ENCODE measurements around the gene TMEM131.

- TF ChIP-seq CTCF (IDR thresholded peaks at IDR 0.05; ENCODE audit: insufficient read depth, low read length) (no peak), POLR2AphosphoS5 (IDR thresholded peaks at IDR 0.05; ENCODE audit: low read depth) (no peak), SPI1 (IDR thresholded peaks at IDR 0.05; ENCODE audit: borderline replicate concordance, low read depth) (no peak), GABPA (IDR thresholded peaks at IDR 0.05; ENCODE audit: low read depth) (no peak)
- TF ChIP-seq, protein P1, sequence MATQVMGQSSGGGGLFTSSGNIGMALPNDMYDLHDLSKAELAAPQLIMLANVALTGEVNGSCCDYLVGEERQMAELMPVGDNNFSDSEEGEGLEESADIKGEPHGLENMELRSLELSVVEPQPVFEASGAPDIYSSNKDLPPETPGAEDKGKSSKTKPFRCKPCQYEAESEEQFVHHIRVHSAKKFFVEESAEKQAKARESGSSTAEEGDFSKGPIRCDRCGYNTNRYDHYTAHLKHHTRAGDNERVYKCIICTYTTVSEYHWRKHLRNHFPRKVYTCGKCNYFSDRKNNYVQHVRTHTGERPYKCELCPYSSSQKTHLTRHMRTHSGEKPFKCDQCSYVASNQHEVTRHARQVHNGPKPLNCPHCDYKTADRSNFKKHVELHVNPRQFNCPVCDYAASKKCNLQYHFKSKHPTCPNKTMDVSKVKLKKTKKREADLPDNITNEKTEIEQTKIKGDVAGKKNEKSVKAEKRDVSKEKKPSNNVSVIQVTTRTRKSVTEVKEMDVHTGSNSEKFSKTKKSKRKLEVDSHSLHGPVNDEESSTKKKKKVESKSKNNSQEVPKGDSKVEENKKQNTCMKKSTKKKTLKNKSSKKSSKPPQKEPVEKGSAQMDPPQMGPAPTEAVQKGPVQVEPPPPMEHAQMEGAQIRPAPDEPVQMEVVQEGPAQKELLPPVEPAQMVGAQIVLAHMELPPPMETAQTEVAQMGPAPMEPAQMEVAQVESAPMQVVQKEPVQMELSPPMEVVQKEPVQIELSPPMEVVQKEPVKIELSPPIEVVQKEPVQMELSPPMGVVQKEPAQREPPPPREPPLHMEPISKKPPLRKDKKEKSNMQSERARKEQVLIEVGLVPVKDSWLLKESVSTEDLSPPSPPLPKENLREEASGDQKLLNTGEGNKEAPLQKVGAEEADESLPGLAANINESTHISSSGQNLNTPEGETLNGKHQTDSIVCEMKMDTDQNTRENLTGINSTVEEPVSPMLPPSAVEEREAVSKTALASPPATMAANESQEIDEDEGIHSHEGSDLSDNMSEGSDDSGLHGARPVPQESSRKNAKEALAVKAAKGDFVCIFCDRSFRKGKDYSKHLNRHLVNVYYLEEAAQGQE (IDR thresholded peaks at IDR 0.05; ENCODE audit: insufficient replicate concordance, low read depth) = no peak
Measured at GRCh38 chr2:97869722-97870346, 125.9 kb downstream of the TMEM131 start.

Measured in HL-60 (cell line).